DLD1 (cell line): ENCODE data around the gene LENG9.
"Not testable (repeated sequence)": the region's sequence is repeated elsewhere in the genome, so short reads cannot be mapped to it uniquely, and the experiment has no call there.

ENCODE experiments used
- in situ Hi-C: cut with HindIII; loops from 2 replicates; pipeline ENCODE4 v1.10.0; 2017; ENCODE audit warnings: low sequenced_read_pairs

The LENG9 gene

DNA sequence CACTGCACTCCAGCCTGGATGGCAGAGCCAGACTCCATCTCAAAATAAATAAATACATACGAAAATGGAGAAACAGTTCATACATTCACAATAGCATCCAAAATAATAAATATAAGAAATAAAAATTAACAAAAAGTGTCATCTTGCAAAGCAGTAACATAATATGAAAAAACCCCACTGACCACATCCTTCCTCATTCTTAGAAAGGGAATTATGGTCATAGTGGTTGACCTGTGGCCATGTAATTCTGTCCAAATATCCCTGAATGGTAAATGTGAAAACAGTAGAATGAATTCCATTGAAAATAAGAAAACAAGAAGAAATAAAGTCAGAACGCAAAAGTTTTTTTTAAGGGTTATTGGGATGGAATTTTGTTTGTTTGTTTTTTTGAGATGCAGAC is 16.5 kb upstream of the LENG9 start:
- in situ Hi-C loops, result no loop called here

DNA sequence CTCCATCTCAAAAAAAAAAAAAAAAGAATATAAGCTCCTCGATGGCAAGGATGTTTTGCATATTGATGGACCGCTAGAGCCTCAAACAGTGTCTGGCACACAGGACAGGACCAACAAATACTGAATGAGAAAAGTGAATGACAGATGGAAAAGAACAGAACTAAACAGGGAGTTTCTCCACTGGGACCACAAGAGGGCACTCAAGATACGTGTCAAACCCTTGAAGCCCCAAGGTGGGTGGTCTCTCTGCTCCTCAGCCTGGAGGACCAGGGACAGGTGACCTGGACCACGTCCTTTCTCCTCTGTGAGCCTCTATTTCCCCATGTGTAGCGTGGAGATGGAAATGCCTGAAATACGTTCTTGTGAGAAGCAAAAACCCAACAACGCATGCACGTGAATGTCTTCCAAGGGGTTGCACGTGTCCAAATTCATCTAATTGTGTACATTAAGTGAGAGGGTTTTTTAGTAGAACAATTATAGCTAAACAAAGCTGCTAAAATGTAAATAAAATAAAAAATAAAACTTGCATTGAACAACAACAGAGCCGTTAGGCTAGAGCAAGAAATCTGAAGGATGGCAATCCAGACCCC is 15.2 kb upstream of the LENG9 start:
- in situ Hi-C loops, result no loop called here

DNA sequence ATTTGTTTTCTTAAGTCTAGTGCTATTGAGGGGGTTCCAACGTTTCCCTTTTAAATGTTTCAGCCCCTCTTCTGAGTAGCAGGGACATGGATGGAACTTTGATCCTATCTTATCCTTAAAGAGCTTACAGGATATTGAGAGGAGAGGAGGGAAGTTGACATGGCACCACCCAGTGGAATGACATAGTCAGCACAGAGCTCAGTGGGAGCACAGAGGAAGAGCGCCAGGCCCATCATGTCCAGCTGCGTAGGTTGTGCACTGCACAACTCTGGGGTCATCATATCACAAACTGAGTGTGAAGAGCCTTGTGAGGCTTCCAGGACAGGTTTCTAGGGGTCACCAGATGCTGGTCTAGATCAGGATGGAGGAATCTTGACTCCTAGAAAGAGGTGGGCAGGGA is 14.1 kb upstream of the LENG9 start:
- in situ Hi-C loops, result no loop called here

DNA sequence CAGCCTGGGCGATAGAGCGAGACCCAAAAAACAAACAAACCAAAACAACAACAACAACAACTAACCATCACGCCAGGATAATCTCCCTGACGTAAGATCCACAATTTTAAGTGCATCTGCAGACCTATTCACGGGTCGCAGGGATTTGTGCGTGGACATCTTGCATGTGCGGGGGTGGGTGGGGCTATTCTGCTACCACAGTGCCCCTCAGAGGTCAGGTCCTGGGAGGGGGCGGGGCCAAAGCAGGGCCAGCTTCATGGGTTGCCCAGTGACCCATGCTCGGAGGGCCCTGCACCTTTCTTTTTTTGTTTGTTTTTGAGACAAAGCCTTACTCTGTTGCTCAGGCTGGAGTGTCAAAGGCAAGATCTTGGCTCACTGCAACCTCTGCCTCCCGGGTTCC is 12.1 kb upstream of the LENG9 start:
- in situ Hi-C loops, result no loop called here

DNA sequence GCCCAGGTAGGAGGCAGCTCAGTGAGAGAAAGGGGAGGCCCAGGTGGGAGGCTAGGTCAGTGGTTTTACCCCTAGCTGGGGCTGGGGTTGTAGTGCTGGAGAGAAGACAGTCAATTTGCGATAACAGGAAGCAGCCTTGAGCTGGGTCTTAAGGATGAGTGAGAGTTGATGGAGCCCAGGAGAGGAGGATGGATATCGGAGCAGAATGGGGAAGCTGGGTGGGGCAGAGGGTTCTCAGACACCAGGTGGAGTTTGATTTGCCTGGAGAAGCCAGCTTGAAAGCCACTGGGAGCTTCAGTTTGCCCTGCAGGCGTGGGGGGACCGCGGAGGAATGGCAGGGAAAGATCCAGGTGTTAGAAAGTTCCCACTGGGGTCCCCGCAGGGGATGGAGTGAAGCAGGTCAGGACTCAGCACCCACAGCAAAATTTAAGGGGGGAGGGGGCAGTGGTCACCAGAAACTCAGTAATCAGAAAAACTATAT is 10.4 kb upstream of the LENG9 start:
- in situ Hi-C loops, result no loop called here

DNA sequence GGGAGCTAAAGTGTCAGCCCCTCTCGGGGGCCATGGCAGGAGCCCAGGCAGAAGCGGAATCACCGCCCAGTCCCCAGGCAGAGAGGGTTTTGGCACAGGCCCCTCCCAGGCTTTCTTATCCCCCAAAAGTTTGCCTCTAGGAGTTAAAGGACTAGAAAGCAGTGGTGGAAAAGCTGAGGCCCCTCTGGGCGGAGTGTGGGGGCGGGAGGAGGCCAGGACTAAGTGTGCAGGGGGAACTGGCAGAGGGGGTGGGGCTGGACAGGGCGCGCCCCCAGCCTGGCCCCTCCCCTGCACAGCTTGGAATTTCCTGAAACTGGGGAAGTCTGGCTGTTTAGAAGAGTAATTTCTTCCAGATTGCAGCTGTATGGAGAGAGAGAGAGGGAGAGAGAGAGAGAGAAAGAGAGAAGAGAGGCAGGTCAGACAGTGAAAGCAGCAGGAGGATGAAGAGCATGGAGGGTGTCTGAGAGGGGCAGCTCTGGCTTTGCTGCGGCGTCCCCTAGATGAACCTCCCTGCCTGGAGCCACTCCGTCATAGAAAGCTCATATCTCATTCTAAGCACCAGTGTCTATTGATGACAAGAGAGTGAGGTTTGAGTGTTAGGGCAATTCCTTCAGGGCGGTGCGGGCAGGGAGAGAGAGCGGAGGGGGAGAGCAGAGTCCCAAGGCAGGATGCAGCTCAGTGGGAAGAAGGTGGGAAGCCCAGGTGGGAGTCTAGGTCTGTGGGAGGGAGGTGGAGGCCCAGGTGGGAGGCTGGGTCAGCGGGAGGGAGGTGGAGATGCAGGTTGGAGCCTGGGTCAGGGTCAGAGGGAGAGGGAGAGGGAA is 9.7 kb upstream of the LENG9 start, which contains the start of gene CDC42EP5:
TSS of gene CDC42EP5 (minus strand) at position 226 of the 821 bp plus-strand sequence. CDS start 7,749 bp downstream, outside the sequence.
- in situ Hi-C loops, result no loop called here

DNA sequence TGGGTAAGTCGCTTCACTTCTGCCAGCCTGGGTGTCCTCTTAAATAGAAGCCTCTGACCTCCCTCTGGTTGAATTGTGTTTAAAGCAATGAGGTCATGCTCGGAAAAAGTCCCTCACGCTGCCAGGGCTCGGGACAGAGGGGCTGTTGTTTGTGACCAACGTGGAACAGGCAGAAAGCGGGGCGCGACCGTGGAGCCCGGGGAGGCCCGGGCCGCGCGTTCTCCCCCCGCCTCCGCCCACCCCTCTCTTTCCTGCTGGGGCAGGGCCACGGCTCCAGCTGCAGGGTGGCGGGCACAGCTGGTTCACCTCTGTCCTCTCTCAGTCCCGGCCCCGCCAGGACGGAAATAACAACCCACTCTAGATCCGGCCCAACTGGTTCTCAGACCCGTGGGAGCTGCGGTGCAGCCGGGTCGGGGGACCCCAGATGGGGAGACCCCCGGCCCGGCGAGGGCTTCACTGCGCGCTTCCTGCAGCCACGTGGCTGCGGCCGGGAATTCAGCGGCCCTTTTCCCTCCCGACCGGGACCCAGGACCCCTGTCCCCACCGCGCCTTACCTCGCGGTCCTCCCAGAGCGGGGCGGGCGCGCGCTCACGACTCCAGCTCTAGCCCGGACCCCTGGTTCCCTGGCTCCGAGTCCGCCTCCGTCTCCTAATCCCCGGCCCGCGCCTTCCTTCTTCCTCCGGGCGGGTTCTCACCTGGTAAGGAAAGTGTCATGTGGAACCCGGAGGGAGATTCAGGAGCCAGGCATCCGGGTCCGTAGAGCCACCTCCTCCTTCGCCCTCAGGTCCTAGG is 7.6 kb upstream of the LENG9 start:
- in situ Hi-C loops, result no loop called here

DNA sequence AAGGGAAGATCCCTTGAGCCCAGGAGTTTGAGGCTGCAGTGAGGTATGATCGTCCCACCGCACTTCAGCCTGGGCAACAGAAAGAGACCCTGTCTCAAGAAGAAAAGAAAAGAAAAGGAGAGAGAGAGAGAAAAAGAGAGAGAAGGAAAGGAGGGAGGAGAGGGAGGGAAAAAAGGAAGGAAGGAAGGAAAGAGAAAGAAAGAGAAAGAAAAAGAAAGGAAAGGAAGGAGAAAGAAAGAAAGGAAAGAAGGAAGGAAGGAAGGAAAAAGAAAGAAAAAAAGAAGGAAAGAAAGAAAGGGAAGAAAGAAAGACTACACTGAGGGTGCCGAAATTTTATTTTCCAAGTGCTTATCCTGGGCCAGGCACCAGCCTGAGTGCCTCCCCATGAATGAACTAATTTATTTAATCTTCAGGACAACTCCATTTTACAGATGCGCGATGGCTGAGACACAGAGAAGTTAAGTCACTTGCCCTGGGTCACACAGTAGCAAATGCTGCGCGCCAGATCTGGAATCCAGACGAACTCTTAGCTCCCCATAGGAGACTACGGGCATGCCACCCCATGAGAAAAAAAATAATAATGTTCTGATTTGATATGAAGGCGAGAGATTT is 6.8 kb upstream of the LENG9 start:
- in situ Hi-C loops, result no loop called here

DNA sequence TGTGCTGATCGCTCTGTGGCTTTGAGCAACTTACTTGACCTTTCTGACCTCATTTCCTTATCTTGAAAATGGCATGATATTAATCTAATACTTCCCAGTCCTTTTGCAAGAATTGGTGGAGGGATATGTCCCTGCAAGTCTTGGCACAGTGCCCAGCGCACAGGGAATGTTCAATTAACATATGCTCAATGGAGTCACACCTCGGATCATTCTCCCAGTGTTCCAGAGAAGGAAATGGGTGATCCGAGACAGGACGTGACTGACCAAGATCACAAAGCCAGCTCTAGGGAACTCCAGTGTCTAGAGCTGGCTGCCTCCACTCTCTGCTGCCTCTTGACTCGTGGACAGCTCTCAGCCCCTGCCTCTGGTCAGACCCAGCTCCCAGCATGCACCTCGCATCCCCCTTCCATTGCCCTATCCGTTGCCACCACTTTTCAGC is 5.9 kb upstream of the LENG9 start:
- in situ Hi-C loops, result no loop called here

DNA sequence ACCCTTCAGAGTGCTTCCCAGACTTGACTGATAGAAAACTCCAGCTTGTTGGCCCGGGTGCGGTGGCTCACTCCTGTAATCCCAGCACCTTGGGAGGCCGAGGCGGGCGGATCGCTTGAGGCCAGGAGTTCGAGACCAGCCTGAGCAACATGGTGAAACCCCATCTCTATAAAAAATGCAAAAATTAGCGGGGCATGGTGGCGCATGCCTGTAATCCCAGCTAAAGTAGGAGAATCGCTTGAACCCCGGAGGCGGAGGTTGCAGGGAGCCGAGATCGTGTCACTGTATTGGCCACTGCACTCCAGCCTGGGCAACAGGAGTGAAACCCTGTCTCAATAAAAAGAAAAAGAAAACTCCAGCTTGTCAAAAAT is 2.5 kb upstream of the LENG9 start:
- in situ Hi-C loops, result not testable (repeated sequence)

DNA sequence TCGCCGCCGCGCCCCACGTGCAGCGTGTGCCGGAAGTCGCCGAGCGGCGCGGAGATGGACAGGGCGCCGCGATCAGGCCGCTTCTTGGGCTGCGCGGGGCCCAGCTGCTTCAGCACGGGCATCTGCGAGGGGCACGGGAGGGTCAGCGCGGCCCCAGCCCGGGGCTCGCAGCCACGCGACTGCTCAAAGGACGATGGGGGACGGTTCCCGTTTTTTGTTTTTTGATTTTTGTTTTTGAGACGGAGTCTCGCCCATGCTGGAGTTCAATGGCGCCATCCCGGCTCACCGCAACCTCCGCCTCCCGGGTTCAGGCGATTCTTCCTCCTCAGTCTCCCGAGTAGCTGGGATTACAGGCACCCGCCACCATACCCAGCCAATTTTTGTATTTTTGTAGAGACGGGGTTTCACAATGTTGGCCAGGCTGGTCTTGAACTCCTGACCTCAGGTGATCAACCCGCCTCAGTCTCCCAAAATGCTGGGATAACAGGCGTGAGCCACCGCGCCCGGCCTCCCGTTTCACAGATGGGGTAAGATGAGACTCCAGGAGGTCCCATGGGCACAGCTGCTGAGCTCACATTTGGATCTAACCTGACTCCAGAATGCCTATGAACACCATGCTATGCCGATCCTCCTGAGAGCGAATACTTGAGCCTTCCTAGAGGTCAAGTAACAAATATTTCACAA is 2.0 kb upstream of the LENG9 start:
- in situ Hi-C loops, result no loop called here

DNA sequence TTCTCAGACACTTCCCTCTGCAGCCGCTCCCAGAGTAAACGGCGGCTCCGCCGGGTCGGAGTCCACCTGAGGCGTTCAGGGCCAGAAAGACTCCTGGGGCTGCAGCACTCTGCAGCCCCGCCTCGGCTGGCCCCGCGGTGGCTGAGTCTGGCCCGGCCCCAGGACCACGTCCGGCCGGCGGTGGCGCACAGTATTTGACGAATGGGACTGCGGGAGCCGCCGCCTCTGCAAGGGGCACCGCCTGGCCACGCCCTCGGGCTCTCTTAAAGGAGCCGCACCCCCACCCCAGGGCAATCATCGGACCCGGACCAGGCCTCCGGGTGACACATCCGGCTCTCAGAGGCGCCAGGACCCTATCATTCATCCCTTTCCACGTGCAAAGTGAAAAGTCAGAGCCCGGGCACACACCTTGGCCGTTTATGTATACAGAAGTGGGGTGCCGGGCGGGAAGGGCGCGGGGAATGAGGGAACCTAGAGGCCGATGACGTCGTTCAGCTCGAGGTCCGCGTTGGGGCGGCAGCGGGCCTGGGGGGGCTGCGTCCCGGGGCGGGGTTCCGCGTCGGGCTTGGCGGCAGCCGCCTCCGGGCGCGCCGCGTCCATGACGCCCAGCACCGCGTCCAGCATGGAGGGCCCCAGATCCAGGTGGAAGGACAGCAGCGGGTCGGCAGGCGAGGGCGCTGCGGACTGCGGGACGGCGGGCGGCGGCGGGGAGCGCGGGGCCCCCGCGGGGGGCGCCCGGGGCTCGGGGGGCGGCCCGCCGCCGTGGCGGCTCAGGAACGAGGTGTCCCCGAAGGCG is 1.2 kb upstream of the LENG9 start:
- in situ Hi-C loops, result no loop called here

DNA sequence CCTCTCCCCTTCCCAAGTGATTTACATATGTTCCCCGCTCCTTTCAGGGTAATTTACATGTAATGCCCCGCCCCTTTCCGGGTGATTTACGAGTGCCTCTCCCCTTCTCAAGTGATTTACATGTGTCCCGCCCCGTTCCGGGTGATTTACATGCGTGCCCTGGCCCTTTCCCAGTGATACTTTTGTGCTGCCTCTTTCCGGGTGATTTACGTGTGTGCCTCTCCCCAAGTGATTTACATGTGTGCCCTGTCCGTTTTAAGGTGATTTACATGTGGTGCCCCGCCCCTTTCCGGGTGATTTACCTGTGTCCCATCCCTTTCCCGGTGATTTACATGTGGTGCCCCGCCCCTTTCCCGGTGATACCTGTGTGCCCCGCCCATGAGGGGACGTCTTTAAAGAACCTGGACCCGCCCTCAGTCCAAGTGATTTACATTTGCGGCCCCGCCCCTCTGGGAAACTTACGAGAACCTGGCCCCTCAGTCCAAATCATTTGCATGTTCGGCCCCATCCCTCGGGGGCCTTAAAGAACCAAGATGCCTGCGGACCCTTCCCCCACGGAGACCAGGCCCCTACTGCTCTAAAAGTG is 559 bp upstream of the LENG9 start:
- in situ Hi-C loops, result no loop called here

DNA sequence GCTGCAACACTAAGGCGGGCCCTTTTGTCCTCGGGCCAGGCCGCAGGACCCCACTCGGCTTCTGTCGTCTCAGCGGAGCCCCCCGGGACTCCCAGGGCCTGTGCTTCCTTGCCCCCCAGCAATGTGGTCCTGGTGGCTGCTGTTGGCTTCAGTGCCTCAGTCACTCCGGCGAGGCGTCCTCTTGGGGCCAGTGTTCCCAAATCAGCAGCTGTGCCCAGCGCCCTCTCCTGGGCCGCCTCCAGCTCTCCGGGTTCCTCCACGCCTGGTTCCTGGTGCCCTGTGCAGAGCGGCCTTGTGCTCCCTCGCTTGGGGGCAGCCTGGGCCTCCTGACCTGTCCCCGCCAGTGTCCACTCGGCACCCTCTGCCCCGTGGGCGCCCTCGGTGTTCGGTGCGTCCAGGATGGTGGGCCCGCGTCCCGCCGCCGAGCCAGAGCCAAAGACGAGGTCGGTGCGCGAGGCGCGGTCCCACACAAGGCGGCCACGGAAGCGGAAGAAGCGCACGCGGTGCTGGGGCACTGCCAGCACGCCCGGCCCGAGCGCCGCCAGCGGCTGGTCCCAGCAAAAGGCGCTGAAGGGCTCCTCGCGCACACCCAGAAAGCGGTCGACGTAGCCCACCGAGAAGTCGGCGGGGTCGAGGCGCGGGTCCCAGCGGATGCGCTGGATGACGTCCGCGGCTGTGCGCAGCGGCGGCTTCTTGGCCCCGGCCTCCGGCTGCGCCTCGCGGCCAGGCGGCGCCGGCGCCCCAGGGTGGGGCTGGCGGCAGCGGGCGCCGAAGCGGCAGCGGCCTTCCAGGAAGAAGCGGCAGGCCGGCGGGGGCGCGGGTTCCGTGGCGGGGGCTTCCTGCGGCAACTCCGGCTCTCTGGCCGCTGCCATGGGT is 685 bp downstream of the LENG9 start:
- in situ Hi-C loops, result no loop called here

DNA sequence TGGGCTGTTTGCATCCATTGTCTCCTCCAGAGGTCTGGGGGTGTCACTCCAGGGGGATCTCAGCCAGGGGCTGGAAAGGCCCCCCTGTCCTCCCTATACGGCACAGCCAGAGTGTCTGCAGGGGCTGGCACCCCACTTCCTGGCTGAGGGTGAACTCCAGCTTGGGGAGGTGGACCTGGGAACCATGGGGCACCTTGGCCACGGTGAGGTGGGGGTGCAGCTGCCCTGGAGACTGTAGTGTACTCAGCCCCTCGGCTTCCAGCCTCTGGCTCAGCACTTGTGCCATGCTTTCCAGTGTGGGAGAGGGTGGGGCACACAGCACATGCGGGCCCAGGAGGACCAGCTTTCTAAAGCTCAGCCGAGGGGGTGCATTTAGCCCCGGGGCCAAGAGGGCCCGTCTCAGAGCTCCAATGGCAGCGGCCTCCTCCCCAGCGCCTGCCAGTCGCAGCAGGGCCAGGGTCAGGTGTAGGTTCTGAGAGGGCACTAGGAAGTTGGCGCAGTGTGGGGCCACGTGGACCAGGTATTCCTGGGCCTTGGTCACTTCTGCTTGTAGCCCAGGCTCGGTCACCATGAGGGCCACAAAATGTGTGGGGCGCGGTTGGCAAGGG is 1.4 kb downstream of the LENG9 start:
- in situ Hi-C loops, result no loop called here

DNA sequence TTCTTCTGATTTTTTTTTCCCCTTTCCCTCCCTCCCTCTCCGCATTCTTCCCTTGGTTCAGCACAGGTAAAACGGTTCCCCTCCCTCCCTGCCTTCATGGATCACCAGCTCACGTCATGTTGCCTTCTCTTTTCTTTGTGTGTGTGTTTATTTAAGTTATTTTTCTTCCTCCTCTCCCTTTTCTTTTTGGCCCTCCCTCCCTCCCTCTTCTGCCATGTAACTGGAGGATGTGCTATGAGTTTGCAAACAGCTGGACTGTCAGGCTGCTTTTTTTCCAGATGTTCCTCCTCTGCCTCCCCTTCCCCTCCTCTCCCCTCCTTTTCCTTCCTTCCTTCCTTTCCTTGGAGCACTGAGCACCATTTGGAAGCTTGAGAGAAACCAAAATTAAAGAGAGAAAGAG is 2.0 kb downstream of the LENG9 start:
- in situ Hi-C loops, result no loop called here

DNA sequence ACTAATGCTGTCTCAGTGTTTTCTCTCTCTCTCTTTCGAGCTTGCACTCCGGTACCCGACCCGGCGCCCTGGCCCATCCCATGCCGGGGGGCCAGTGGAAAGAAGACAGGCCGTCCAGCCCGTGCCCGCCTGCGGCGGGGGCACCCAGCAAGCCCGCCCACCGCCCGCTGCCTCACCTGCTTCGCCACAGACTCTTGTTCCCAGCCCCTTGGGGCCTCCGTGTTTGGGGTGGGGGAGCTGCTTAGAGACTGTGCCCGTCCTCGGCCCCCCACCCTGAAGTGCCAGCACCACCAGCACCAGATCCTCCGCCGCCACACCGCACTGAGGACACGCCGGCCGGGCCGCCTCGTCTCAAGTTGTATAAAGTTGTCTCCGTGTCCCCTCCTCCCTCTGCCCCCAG is 2.4 kb downstream of the LENG9 start:
- in situ Hi-C loops, result no loop called here
